ENCODE results near the gene GPNMB.

GRCh38 chr7:23235813-23236221, 10.8 kb upstream of the GPNMB start:
- TF ChIP-seq, protein P1, sequence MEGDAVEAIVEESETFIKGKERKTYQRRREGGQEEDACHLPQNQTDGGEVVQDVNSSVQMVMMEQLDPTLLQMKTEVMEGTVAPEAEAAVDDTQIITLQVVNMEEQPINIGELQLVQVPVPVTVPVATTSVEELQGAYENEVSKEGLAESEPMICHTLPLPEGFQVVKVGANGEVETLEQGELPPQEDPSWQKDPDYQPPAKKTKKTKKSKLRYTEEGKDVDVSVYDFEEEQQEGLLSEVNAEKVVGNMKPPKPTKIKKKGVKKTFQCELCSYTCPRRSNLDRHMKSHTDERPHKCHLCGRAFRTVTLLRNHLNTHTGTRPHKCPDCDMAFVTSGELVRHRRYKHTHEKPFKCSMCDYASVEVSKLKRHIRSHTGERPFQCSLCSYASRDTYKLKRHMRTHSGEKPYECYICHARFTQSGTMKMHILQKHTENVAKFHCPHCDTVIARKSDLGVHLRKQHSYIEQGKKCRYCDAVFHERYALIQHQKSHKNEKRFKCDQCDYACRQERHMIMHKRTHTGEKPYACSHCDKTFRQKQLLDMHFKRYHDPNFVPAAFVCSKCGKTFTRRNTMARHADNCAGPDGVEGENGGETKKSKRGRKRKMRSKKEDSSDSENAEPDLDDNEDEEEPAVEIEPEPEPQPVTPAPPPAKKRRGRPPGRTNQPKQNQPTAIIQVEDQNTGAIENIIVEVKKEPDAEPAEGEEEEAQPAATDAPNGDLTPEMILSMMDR (conservative IDR thresholded peaks at IDR 0.05; ENCODE audit: low read length): no peak
- no peak for TF ChIP-seq EZH2phosphoT487 (IDR thresholded peaks at IDR 0.05; ENCODE audit: borderline replicate concordance)

Data from Loucy (cell line).